ENCODE data around the gene MORN1. TPM values are rescaled to one million over a fixed set of nuclear protein-coding genes. Genes with fewer than 3 reads are reported as not detected.
A peak's percentile ranks its signal among the peaks of the same experiment; 100 is the strongest.

The MORN1 gene
- total and polyA plus RNA-seq, 2 of the 4 experiments (the other 2 are of a cell fraction), result 3.0 to 4.2 TPM

DNA sequence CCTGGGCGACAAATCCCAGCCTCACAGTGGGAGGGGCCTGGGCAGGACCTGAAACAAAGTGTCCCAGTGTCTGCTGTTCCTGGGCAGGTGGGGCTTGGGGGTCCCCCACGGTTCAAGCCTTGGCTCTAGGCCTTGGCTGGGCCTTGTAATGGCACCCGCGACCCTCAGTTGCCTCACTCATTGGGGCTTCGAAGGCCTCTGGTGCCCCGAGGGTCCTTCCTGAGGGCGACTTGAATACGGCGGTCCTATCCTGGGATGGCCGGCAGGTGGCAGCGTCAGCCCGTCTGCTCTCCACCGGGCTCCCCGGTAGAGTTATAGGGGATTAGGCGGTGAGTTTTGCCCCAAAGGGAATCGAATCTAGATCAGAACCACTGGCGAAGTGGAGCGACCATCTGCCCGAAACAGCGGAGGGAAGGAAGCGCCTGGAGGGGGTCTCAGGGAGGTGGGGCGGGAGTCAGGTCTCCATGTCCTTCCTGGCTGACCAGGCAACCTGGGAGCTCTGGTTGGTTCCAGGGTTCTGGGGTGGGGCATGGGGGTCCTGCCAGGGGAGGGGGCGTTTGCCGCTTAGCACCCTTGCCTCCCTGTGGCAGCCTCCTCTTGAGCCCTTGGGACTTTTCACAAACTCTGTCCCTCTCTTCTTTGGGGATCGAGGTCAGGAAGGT, 23.1 kb upstream of the MORN1 start:
- no TSS peak for BruUV-seq (replicated peaks)

More for the DNA sequence above, 23.1 kb upstream of the MORN1 start:
- in situ Hi-C loops (cut with MboI; ENCODE audit: low sequenced_read_pairs), result loop anchor here (5.0 to 25.0 kb wide), 3 partner anchors 128 to 1008 kb away; no protein-coding TSS in a partner anchor
- intact Hi-C loops (cut with micrococcal nuclease), result loop anchor here (1.0 to 10.0 kb wide), 4 partner anchors 113 to 1010 kb away; partner anchors contain the start of gene PANK4
- H2BK20ac ChIP-seq (ENCODE audit: low read depth, low read length), result no peak overlapping the region
- no peak overlapping the region for H2BK120ac ChIP-seq (ENCODE audit: low read depth, low read length)
- POLR2A ChIA-PET (ENCODE audit: unreplicated experiment), result no interaction called here
- peaks cover 5% of the 10 kb centered on the region; the same call in 1 of the 2 replicates for H3K27me3 ChIP-seq (ENCODE audit: control insufficient read depth, insufficient read depth, low read length)
- TF ChIP-seq, protein P1, sequence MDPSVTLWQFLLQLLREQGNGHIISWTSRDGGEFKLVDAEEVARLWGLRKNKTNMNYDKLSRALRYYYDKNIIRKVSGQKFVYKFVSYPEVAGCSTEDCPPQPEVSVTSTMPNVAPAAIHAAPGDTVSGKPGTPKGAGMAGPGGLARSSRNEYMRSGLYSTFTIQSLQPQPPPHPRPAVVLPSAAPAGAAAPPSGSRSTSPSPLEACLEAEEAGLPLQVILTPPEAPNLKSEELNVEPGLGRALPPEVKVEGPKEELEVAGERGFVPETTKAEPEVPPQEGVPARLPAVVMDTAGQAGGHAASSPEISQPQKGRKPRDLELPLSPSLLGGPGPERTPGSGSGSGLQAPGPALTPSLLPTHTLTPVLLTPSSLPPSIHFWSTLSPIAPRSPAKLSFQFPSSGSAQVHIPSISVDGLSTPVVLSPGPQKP (IDR thresholded peaks at IDR 0.05; ENCODE audit: borderline replicate concordance, low read depth, low read length), result no peak
- no peak for TF ChIP-seq RFX5 (IDR thresholded peaks at IDR 0.05; ENCODE audit: low read depth, low read length)
- no peak for TF ChIP-seq POLR2A (IDR thresholded peaks at IDR 0.05; ENCODE audit: low read depth, low read length)
- TF ChIP-seq, protein P2, sequence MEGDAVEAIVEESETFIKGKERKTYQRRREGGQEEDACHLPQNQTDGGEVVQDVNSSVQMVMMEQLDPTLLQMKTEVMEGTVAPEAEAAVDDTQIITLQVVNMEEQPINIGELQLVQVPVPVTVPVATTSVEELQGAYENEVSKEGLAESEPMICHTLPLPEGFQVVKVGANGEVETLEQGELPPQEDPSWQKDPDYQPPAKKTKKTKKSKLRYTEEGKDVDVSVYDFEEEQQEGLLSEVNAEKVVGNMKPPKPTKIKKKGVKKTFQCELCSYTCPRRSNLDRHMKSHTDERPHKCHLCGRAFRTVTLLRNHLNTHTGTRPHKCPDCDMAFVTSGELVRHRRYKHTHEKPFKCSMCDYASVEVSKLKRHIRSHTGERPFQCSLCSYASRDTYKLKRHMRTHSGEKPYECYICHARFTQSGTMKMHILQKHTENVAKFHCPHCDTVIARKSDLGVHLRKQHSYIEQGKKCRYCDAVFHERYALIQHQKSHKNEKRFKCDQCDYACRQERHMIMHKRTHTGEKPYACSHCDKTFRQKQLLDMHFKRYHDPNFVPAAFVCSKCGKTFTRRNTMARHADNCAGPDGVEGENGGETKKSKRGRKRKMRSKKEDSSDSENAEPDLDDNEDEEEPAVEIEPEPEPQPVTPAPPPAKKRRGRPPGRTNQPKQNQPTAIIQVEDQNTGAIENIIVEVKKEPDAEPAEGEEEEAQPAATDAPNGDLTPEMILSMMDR (conservative IDR thresholded peaks at IDR 0.05; ENCODE audit: low read depth, low read length), result peak; percentile 92
- TF ChIP-seq MAZ (IDR thresholded peaks at IDR 0.05; ENCODE audit: borderline replicate concordance, low read depth, low read length), result peak; percentile 30; the same call in 1 of the 2 replicates
- TF ChIP-seq SMC3 (IDR thresholded peaks at IDR 0.05; ENCODE audit: low read depth, low read length), result peak; percentile 86
- TF ChIP-seq, protein P3, sequence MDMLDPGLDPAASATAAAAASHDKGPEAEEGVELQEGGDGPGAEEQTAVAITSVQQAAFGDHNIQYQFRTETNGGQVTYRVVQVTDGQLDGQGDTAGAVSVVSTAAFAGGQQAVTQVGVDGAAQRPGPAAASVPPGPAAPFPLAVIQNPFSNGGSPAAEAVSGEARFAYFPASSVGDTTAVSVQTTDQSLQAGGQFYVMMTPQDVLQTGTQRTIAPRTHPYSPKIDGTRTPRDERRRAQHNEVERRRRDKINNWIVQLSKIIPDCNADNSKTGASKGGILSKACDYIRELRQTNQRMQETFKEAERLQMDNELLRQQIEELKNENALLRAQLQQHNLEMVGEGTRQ (IDR thresholded peaks at IDR 0.05; ENCODE audit: low read depth, low read length), result no peak
- TF ChIP-seq RAD21 (IDR thresholded peaks at IDR 0.05; ENCODE audit: low read length), result peak; percentile 96
- no peak for TF ChIP-seq MXI1 (IDR thresholded peaks at IDR 0.05; ENCODE audit: borderline replicate concordance, low read depth, low read length)
- TF ChIP-seq CHD1 (IDR thresholded peaks at IDR 0.05; ENCODE audit: low read depth, low read length), result no peak
- no peak for TF ChIP-seq NFE2L2 (IDR thresholded peaks at IDR 0.05; ENCODE audit: low read depth, low read length)
- no peak for TF ChIP-seq BHLHE40 (IDR thresholded peaks at IDR 0.05; ENCODE audit: low read depth, low read length)
- TF ChIP-seq RCOR1 (IDR thresholded peaks at IDR 0.05; ENCODE audit: insufficient replicate concordance, low read length), result no peak
- H4K5ac ChIP-seq (ENCODE audit: low read depth, low read length), result no peak overlapping the region
- CTCF ChIA-PET, result interaction anchor here (1.0 kb wide), 1 partner anchor 9 kb away, joined by 3 read pairs; no protein-coding TSS in a partner anchor
- H3K36me3 ChIP-seq (ENCODE audit: control insufficient read depth, insufficient read depth, low read length), result peaks cover 3% of the 10 kb centered on the region; the same call in 1 of the 2 replicates
- peak overlapping the region; percentile 87 for H2AK9ac ChIP-seq (replicated peaks; ENCODE audit: low read depth, low read length, poor library complexity)
- H2BK15ac ChIP-seq (ENCODE audit: low read depth, low read length), result no peak overlapping the region
- H4K8ac ChIP-seq (ENCODE audit: low read depth in 2 of 2, low read length in 2 of 2), result peak overlapping the region; percentile 40 to 71; a peak in 2 of 4 replicates
- dilution Hi-C loops (cut with HindIII; ENCODE audit: low sequenced_read_pairs, unreplicated experiment), result no loop called here
- peak overlapping the region; percentile 88 for H2AK5ac ChIP-seq (ENCODE audit: low read depth, low read length)
- H4K20me1 ChIP-seq (ENCODE audit: insufficient read depth, low read length), result no peaks in the 10 kb centered on the region
- no peak overlapping the region for H3K27ac ChIP-seq (ENCODE audit: insufficient read depth, low read length)
- no peak overlapping the region for H4K91ac ChIP-seq (ENCODE audit: insufficient read depth, low read depth, low read length)
- DNase-seq, result peak; percentile 34
- no peak overlapping the region for H3K4me3 ChIP-seq (ENCODE audit: insufficient read depth, low read depth, low read length)
- H3K9me3 ChIP-seq (ENCODE audit: control insufficient read depth, insufficient read depth, low read length), result no peaks in the 10 kb centered on the region
- peak; percentile 40 for ATAC-seq (ENCODE audit: low read depth)
- no peak overlapping the region for H3K9ac ChIP-seq (ENCODE audit: low read depth, low read length)
- peaks cover 12% of the 10 kb centered on the region for H3K4me1 ChIP-seq (ENCODE audit: control insufficient read depth, insufficient read depth, low read length)
- peak overlapping the region; percentile 91 for H2AFZ ChIP-seq (replicated peaks; ENCODE audit: low read length, poor library complexity)
- H3K4me2 ChIP-seq (ENCODE audit: low read depth, low read length), result peak overlapping the region; percentile 48; the same call in 1 of the 2 replicates
- WGBS, 2 experiments (ENCODE audit: extremely low coverage in 2 of 2, insufficient read length in 1 of 2), result 0% methylated on average over 6 of the region's 25 CpGs; no CpG with 5 or more reads in 1 of the 2 experiments
- no peaks in the 10 kb centered on the region for H3K9me1 ChIP-seq (ENCODE audit: insufficient read depth, low read length)
- peaks cover 11 to 31% of the 10 kb centered on the region in 2 experiments for H3K79me1 ChIP-seq (ENCODE audit: low read depth in 1 of 2, low read length in 2 of 2)
- no peak overlapping the region for H3K23ac ChIP-seq (ENCODE audit: low read depth, low read length)
- H3K18ac ChIP-seq (ENCODE audit: low read depth, low read length), result no peak overlapping the region
- no peak overlapping the region for H2BK5ac ChIP-seq (ENCODE audit: low read depth, low read length, poor library complexity, severe bottlenecking)
- H3K4ac ChIP-seq (ENCODE audit: low read depth, low read length), result no peak overlapping the region
- no peak overlapping the region; the same call in 1 of the 2 replicates for H3K14ac ChIP-seq (replicated peaks; ENCODE audit: low read depth, low read length)
- H3K56ac ChIP-seq (ENCODE audit: extremely low read depth, insufficient read depth, low read length), result no peak overlapping the region

Data from IMR-90 (cell line).